ENCODE results near the gene REELD1. TPM values are rescaled to one million over a fixed set of nuclear protein-coding genes. Genes with fewer than 3 reads are reported as not detected.

REELD1 gene
- total RNA-seq, 1 donor from 2014 or later: 1.2 TPM

GRCh38 chr4:146224326-146224966, 10.1 kb downstream of the REELD1 start:
- DNase-seq (ENCODE audit: low spot score): no peak

GRCh38 chr4:146229406-146229805, 15.1 kb downstream of the REELD1 start:
- no peak for DNase-seq (ENCODE audit: low spot score)

GRCh38 chr4:146232131-146232722, 17.9 kb downstream of the REELD1 start:
- DNase-seq (ENCODE audit: low spot score): no peak

GRCh38 chr4:146235654-146236177, 21.4 kb downstream of the REELD1 start:
- no peak for DNase-seq (ENCODE audit: low spot score)

- no peak for DNase-seq (ENCODE audit: low spot score)
These were observed 21.9 kb downstream of the REELD1 start for GRCh38 chr4:146236216-146236615.

- no peak for DNase-seq (ENCODE audit: low spot score)
These were observed 22.8 kb downstream of the REELD1 start for GRCh38 chr4:146237092-146237491.

- DNase-seq (ENCODE audit: low spot score): no peak
These were observed 23.8 kb downstream of the REELD1 start for GRCh38 chr4:146238107-146238506.

GRCh38 chr4:146243141-146243882, 29.0 kb downstream of the REELD1 start:
- DNase-seq (ENCODE audit: low spot score): no peak

GRCh38 chr4:146243883-146244277, 29.5 kb downstream of the REELD1 start:
- no peak for DNase-seq (ENCODE audit: low spot score)

- DNase-seq (ENCODE audit: low spot score): no peak
These were observed 30.2 kb downstream of the REELD1 start for GRCh38 chr4:146244496-146244895.

- DNase-seq (ENCODE audit: low spot score): no peak
These were observed 30.9 kb downstream of the REELD1 start for GRCh38 chr4:146245246-146245645.

- DNase-seq (ENCODE audit: low spot score): no peak
These were observed 31.5 kb downstream of the REELD1 start for GRCh38 chr4:146245850-146246249.

- no peak for DNase-seq (ENCODE audit: low spot score)
These were observed 32.0 kb downstream of the REELD1 start for GRCh38 chr4:146246381-146246780.

- DNase-seq (ENCODE audit: low spot score): no peak
These were observed 33.0 kb downstream of the REELD1 start for GRCh38 chr4:146247356-146247755.

GRCh38 chr4:146252969-146253611, 38.8 kb downstream of the REELD1 start:
- DNase-seq (ENCODE audit: low spot score): no peak

- no peak for DNase-seq (ENCODE audit: low spot score)
These were observed 41.1 kb downstream of the REELD1 start for GRCh38 chr4:146255463-146255862.

GRCh38 chr4:146255874-146256273, 41.5 kb downstream of the REELD1 start:
- DNase-seq (ENCODE audit: low spot score): no peak

- DNase-seq (ENCODE audit: low spot score): no peak
These were observed 42.0 kb downstream of the REELD1 start for GRCh38 chr4:146256328-146256727.

GRCh38 chr4:146257511-146257910, 43.2 kb downstream of the REELD1 start:
- DNase-seq (ENCODE audit: low spot score): no peak

- no peak for DNase-seq (ENCODE audit: low spot score)
These were observed 46.2 kb downstream of the REELD1 start for GRCh38 chr4:146260521-146260920.

- DNase-seq (ENCODE audit: low spot score): no peak
These were observed 46.7 kb downstream of the REELD1 start for GRCh38 chr4:146261041-146261440.

- DNase-seq (ENCODE audit: low spot score): no peak
These were observed 49.5 kb downstream of the REELD1 start for GRCh38 chr4:146263793-146264192.

Data from ureter (tissue), 1 donor.